ENCODE measurements around the gene ZNF691.
"Not testable (repeated sequence)": the region's sequence is repeated elsewhere in the genome, so short reads cannot be mapped to it uniquely, and the experiment has no call there.

ZNF691 gene

DNA sequence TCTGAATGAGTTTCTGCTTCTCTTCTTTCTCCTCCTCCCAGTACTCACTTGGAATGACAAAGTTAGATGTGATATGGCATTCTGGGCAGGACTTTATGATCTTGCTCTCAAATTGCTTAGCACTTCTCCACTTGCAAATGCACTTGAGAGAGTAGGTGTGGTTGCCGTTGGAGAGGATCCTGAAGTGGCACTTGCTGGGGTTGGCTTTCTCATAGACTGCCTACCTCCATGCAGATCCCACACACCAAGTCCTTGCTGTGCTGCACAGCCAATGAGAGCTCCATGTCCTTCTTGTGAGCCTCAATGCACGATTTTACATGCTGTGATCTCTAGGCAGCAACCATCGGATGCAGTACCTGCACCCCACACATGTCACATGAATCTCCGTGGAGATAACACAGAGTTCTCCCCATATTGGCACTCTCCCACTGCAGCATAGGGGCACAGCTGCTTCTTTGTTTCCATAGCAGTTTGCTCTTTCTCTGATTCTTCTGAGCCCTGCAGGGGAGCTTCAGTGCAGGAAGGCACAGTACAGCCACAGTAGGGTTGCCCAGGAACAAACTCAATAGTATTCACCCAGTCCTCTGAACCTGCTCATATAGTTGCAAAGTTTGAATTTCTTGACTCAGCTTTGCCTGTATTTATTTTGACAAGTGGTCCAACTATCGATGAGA lies 45.2 kb downstream of the ZNF691 start:
- H3K27me3 ChIP-seq (ENCODE audit: low read length): no peaks in the 10 kb centered on the region
- H3K27ac ChIP-seq (ENCODE audit: low read depth, low read length): no peak overlapping the region
- no peak overlapping the region for H3K4me2 ChIP-seq (ENCODE audit: low read depth, low read length, poor library complexity, severe bottlenecking)
- no peaks in the 10 kb centered on the region for H3K36me3 ChIP-seq (ENCODE audit: low read length)
- no peaks in the 10 kb centered on the region for H4K20me1 ChIP-seq (ENCODE audit: low read depth, low read length)
- H3K9ac ChIP-seq (ENCODE audit: low read length): no peak overlapping the region
- H3F3A ChIP-seq (ENCODE audit: insufficient read depth): no peaks in the 10 kb centered on the region
- no peaks in the 10 kb centered on the region for H3K79me2 ChIP-seq (ENCODE audit: insufficient read depth, low read length)
- no peak for TF ChIP-seq EZH2phosphoT487 (conservative IDR thresholded peaks at IDR 0.05; ENCODE audit: low read length)
- TF ChIP-seq, protein P1, sequence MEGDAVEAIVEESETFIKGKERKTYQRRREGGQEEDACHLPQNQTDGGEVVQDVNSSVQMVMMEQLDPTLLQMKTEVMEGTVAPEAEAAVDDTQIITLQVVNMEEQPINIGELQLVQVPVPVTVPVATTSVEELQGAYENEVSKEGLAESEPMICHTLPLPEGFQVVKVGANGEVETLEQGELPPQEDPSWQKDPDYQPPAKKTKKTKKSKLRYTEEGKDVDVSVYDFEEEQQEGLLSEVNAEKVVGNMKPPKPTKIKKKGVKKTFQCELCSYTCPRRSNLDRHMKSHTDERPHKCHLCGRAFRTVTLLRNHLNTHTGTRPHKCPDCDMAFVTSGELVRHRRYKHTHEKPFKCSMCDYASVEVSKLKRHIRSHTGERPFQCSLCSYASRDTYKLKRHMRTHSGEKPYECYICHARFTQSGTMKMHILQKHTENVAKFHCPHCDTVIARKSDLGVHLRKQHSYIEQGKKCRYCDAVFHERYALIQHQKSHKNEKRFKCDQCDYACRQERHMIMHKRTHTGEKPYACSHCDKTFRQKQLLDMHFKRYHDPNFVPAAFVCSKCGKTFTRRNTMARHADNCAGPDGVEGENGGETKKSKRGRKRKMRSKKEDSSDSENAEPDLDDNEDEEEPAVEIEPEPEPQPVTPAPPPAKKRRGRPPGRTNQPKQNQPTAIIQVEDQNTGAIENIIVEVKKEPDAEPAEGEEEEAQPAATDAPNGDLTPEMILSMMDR (IDR thresholded peaks at IDR 0.05; ENCODE audit: insufficient read depth, low read length, poor library complexity, severe bottlenecking): no peak
- H3K9me3 ChIP-seq (ENCODE audit: insufficient read depth, low read length): no peaks in the 10 kb centered on the region
- H2AFZ ChIP-seq (ENCODE audit: low read depth, low read length, severe bottlenecking): no peak overlapping the region
- no peak overlapping the region for H3K4me3 ChIP-seq (ENCODE audit: insufficient read depth, low read length, poor library complexity, severe bottlenecking)
- H3K9me2 ChIP-seq (replicated peaks; ENCODE audit: insufficient read depth, low read length): no peaks in the 10 kb centered on the region

DNA sequence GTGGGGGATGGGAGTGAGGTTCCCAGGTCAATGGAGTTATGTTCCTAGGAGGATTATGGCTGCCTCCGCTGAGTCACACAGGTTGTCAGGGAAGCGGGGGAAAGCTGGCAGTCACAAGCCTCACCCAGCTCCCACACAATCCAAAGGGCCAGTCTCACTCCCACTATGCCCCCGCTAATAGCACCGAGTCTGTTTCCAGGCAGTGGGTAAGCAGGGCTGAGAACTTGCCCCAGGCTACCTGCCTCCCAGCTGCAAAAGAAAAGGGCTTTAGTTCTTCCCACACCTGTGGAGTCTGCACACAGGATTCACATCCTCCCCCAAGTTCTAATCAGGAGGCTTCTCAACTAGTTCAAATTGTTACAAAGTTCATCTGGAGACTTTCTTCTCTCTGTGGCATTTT lies 53.5 kb downstream of the ZNF691 start:
- not testable (repeated sequence) for H3K27me3 ChIP-seq (ENCODE audit: low read length); H3K9me2 ChIP-seq (replicated peaks; ENCODE audit: insufficient read depth, low read length); H3K4me2 ChIP-seq (ENCODE audit: low read depth, low read length, poor library complexity, severe bottlenecking); H3K9me3 ChIP-seq (ENCODE audit: insufficient read depth, low read length); H3K4me3 ChIP-seq (ENCODE audit: insufficient read depth, low read length, poor library complexity, severe bottlenecking); H3F3A ChIP-seq (ENCODE audit: insufficient read depth); H4K20me1 ChIP-seq (ENCODE audit: low read depth, low read length); H3K79me2 ChIP-seq (ENCODE audit: insufficient read depth, low read length); H3K27ac ChIP-seq (ENCODE audit: low read depth, low read length); H2AFZ ChIP-seq (ENCODE audit: low read depth, low read length, severe bottlenecking); H3K36me3 ChIP-seq (ENCODE audit: low read length); H3K9ac ChIP-seq (ENCODE audit: low read length)
